HUDEP-2 (cell line): ENCODE results near the gene GSTA3.
"Not testable (repeated sequence)": the region's sequence is repeated elsewhere in the genome, so short reads cannot be mapped to it uniquely, and the experiment has no call there.

Experiments used
- DNase-seq, 76 experiments: peaks; one replicate each; lab custom pipeline; 2025; ENCODE audit not compliant: unreplicated experiment in 76 of 76; lab: John Stamatoyannopoulos, UW

Gene GSTA3

GRCh38 chr6:52870335-52871091 lies 39.0 kb downstream of the GSTA3 start:
- DNase-seq, result not testable (repeated sequence)

- not testable (repeated sequence) for DNase-seq
Observed at GRCh38 chr6:52868899-52869298, 40.6 kb downstream of the GSTA3 start.

- DNase-seq, result no peak
Observed at GRCh38 chr6:52868240-52868639, 41.3 kb downstream of the GSTA3 start.

- not testable (repeated sequence) for DNase-seq
Observed at GRCh38 chr6:52861151-52861550, 48.3 kb downstream of the GSTA3 start.

- DNase-seq, result no peak
Observed at GRCh38 chr6:52858416-52858815, 51.1 kb downstream of the GSTA3 start.

- not testable (repeated sequence) for DNase-seq
Observed at GRCh38 chr6:52856137-52856536, 53.4 kb downstream of the GSTA3 start.

GRCh38 chr6:52849137-52849536 lies 60.4 kb downstream of the GSTA3 start:
- DNase-seq, result no peak
